DMS 273 (cell line): ENCODE measurements around the gene PPA2.
A peak's percentile ranks its signal among the peaks of the same experiment; 100 is the strongest.
"Not testable (repeated sequence)": the region's sequence is repeated elsewhere in the genome, so short reads cannot be mapped to it uniquely, and the experiment has no call there.

Source experiments
- DNase-seq: peaks from one replicate; lab custom pipeline; 2025; ENCODE audit not compliant: unreplicated experiment; lab: John Stamatoyannopoulos, UW

PPA2 gene

GRCh38 chr4:105460306-105460705 is 13.6 kb downstream of the PPA2 start:
- no peak for DNase-seq

GRCh38 chr4:105458541-105458940 is 15.3 kb downstream of the PPA2 start:
- not testable (repeated sequence) for DNase-seq

DNA sequence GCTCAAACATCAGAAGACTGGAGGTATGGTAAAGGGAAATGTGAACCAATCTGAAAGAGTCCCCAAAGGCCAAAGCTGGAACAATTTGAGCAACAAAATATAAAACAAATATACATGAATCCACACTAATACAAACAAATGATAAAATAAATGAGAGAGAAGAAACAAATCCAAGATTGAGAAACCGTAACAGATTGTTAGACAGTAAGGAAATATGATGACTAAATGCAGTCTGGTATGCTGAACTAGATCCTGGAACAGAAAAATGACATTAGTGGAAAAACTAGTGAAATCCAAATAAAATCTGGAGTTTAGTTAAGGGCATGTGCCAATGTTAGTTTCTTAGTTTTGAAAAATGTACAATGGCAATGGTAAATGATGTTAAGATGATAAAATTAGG is 15.9 kb downstream of the PPA2 start:
- no peak for DNase-seq

- no peak for DNase-seq
Observed at GRCh38 chr4:105455998-105456397, 17.9 kb downstream of the PPA2 start.

- no peak for DNase-seq
Observed at GRCh38 chr4:105455182-105455581, 18.7 kb downstream of the PPA2 start.

- no peak for DNase-seq
Observed at GRCh38 chr4:105453550-105454205, 20.2 kb downstream of the PPA2 start.

DNA sequence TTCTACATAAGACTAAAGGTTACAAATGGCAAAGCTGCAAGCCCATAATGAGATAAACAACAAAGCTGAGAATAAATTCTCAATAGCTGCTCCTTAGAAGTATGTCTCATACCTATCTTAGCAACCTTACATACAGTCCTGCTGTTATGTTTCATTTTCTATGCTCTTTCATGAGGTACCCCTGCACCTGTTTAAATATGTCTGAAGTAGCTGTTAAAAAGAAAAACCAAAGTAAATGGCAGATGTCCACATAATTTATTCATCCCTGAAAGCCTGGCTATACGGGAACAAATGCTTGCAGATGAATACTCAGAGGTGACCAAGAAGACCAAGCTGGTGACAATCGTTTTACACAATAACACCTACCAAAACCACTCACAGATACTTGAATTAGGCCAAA is 22.5 kb downstream of the PPA2 start:
- DNase-seq = peak; percentile 8

DNA sequence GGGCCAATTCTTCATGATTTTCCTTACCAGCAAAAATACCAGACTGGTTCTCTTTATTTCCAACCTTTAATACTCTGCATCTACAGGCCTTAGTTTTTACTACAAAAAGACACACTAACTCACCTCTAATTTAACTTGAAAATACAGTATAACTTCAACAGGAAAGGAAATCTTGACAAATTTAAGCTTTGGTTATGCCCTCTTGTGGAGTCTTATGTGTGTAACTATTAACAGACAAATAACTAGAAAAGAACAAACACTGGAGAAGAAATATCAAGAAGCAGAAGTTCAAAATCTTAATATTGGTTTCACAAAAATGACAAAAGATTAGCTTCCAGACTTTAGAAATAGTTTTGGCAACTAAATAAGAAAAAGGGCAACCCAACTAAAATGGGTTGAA is 33.0 kb downstream of the PPA2 start:
- no peak for DNase-seq

- no peak for DNase-seq
Observed at GRCh38 chr4:105437637-105438036, 36.2 kb downstream of the PPA2 start.

DNA sequence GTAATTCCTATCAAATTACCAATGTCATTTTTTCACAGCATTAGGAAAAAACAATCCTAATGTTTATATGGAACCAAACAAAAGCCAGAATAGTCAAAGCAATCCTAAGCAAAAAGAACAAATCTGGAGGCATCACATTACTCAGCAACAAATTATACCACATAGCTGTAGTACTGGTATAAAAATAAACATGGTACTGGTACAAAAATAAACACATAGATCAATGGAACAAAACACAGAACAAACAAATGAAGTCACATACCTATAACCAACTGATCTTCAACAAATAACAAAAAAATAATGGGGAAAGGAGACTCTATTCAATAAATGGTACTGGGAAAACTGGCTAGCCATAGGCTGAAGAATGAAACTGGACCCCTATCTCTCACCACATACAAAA is 37.4 kb downstream of the PPA2 start:
- no peak for DNase-seq

DNA sequence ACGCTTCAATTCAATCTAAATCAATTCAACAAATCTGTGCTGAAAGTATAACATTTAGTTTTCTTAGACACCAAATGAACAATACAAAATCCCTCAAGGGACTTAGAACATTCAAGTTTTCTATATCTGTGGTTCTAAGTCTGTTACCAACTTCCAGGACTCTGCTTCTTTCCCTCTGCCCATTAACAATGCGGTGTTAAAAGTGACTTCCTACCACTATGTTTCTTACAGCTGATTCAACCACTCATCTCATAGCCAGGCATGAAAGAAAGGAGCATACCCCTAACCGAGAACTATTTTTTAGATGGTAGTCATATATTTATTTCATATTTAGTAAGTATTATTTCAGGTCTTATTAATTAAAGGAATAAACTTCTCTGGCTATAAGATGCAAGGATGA is 38.9 kb downstream of the PPA2 start:
- DNase-seq = no peak

DNA sequence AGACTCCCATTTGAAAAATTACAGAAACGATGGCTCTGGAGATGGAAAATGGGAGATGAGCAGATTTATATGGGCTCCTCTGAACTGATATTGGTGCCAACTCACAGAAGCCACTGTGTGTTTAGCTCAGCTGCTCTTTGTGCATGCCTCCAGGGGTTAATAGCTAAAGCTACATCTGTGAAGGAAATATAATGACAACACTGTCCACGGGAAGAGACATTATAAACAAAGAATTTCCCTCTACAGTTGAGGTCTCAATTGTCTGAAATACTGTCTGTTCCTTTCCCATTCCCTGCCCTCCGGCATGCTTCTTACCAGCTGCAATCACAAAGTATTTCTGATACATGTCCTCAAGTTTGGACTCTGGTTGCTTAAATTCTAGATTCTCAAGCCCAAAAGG is 40.4 kb downstream of the PPA2 start:
- no peak for DNase-seq

GRCh38 chr4:105432438-105432837 is 41.4 kb downstream of the PPA2 start:
- no peak for DNase-seq

DNA sequence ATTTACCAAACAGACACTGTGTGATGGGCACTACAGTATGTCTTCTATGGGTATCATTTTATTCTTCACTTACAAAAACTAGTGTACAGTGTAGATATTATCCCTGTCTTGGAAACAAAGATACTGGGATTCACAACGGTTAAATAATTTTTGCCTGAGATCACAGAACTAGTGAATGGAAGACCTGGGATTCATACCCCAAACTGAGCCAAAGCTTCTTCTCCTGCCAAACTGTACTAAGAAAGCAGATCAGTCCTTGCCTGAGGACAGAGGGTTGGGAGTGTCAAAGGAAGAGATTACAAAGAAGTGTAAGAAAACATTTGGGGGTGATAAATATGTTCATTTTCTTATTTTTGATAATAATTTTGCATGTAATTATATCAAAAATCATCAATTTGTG is 43.1 kb downstream of the PPA2 start:
- no peak for DNase-seq

DNA sequence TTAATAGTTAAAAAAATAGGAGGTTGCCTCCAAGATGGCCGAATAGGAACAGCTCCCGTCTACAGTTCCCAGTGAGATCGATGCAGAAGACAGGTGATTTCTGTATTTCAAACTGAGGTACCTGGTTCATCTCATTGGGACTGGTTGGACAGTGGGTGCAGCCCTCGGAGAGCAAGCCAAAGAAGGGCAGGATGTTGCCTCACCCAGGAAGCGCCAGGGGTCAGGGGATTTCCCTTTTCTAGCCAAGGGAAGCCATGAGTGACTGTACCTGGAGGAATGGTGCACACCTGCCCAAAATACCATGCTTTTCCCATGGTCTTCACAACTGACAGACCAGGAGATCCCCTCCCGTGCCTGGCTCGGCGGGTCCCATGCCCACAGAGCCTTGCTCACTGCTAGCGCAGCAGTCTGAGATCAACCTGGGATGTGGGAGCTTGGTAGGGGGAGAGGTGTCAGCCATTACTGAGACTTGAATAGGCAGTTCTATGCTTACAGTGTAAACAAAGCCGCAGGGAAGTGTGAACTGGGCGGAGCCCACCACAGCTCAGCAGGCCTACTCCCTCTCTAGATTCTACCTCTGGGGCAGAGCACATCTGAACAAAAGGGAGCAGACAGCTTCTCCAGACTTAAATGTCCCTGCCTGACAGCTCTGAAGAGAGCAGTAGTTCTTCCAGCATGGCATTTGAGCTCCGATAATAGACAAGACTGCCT is 47.5 kb downstream of the PPA2 start:
- DNase-seq = no peak

- DNase-seq = no peak
Observed at GRCh38 chr4:105422207-105422920, 51.5 kb downstream of the PPA2 start.

DNA sequence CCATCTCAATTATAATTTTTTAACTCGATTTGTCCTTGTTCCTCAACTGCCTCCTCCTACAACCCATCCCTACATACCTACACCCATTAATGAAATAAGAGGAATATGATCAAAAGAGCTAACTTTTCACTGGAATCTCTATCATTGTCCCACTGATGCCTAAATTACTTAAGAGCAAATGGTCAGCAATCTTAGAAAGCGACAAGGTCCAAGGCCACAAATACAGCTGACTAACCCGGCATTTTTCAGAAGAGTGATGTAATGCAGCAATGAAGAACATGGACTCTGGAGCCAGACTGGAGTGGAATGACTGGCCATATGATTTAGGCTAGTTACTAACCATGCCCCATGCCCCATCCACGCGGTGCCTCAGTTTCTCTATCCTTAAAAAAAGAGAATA is 56.2 kb downstream of the PPA2 start:
- DNase-seq = no peak

DNA sequence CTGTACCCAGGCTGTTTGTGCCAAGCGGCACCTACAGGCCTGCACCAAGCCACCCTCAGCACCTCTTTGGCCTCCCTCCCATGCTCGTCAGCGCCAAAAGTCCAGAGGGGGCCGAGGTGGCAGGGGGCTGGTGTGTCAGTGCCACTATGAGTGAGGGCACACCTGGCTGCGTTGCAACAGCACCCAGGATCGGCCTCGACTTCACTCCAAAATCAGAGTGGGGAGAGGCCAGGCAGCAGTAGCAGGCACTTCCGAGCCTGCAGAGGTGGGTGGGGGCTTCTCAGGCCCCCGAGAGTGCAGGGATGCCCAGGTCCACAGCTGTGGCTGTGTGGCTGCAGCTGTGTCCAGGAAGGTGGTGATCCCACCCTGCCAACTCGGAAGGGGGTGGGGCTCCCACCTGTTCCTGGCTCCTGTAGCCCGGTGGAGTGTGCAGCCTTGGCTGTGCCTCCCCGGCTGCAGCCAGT is 58.5 kb downstream of the PPA2 start:
- no peak for DNase-seq

DNA sequence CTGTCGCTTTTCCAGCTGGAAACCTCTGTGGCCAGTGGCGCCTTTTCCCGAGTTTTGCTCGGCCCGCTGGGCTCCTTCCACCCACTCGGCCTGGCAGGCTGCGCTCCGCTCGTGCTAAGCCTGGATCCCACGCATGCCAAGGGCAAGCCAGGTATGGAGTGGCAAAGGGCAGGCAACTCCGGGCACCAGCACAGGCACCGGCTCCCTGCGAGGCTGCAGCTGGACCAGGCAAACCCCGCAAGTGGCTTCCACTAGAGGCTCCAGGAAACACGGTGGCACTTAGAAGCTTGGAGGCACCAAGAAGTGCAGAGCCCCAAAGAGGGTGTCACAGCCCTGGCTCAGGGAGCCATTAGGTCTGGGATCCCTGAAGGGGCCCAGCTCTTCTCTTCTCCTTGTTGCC is 59.5 kb downstream of the PPA2 start:
- no peak for DNase-seq

GRCh38 chr4:105409135-105409534 is 64.7 kb downstream of the PPA2 start:
- DNase-seq = not testable (repeated sequence)

DNA sequence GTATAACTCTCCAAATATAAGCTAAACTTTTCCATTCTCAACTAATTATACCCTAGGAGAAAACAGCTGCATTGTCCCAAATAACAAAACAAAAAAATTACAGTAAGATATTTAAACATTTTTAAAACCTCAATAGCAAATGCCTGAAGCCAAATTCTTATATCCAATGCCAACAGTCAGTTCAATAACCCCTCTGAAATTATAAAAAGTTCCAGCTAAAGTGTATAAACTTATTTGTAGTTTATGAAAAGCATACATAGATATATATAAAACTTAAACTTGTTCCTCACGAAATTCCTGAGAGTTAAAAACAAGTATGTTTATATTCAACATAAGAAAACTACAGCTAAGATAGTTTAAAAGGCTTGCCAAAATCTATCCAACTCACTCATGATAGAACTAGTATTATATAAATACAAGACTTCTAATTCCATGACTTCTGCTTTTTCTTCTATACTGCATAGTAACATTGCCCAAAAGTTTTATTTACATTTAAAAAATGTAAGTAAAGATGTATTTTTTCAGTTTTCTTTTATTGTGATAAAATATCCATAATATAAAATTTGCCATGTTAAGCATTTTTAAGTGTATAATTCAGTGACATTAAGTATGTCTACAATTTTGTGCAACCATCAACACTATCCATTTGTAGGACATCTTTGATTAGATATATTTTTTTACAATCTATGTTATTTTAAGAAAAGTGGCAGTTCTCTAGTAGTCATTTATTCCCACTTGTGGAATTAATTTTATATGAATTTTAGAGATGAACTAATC is 72.8 kb downstream of the PPA2 start:
- no peak for DNase-seq
